Ishikawa (cell line): ENCODE measurements around the gene RBM4.

ENCODE experiments used
- CEBPB ChIP-seq: IDR thresholded peaks from 2 replicates; pipeline ENCODE4 v1.6.1; 2012
- CREB1 ChIP-seq: IDR thresholded peaks from 2 replicates; pipeline ENCODE4 v1.6.1; 2012; ENCODE audit warnings: low read depth
- EGR1 ChIP-seq: IDR thresholded peaks from 2 replicates; pipeline ENCODE4 v1.6.1; 2012
- EP300 ChIP-seq: IDR thresholded peaks from 2 replicates; pipeline ENCODE4 v1.6.1; 2012; ENCODE audit warnings: borderline replicate concordance
- FOXM1 ChIP-seq: IDR thresholded peaks from 2 replicates; pipeline ENCODE4 v1.6.1; 2012; ENCODE audit warnings: low read depth, borderline replicate concordance
- MAX ChIP-seq: IDR thresholded peaks from 2 replicates; pipeline ENCODE4 v1.6.1; 2012
- NFIC ChIP-seq: IDR thresholded peaks from 2 replicates; pipeline ENCODE4 v1.6.1; 2012
- RAD21 ChIP-seq: IDR thresholded peaks from 2 replicates; pipeline ENCODE4 v1.6.1; 2012; ENCODE audit warnings: low read depth
- REST ChIP-seq: IDR thresholded peaks from 2 replicates; pipeline ENCODE4 v1.6.1; 2012; ENCODE audit warnings: low read depth, mild to moderate bottlenecking
- TAF1 ChIP-seq: IDR thresholded peaks from 2 replicates; pipeline ENCODE4 v1.6.1; 2012; ENCODE audit warnings: low read depth, mild to moderate bottlenecking
- TCF12 ChIP-seq: IDR thresholded peaks from 2 replicates; pipeline ENCODE4 v1.6.1; 2012; ENCODE audit warnings: low read depth
- TEAD4 ChIP-seq: IDR thresholded peaks from 2 replicates; pipeline ENCODE4 v1.6.1; 2012
- USF1 ChIP-seq: IDR thresholded peaks from 2 replicates; pipeline ENCODE4 v1.6.1; 2012
- YY1 ChIP-seq: IDR thresholded peaks from 2 replicates; pipeline ENCODE4 v1.6.1; 2012; ENCODE audit warnings: low read depth
- ZBTB7A ChIP-seq: IDR thresholded peaks from 2 replicates; pipeline ENCODE4 v1.6.1; 2012; ENCODE audit warnings: low read depth

Gene RBM4

GRCh38 chr11:66638177-66639065 lies at the start of gene RBM4:
Gene RBM4, plus strand, starts transcription at chr11:66638703. Its CDS starts 1,009 bp downstream, at chr11:66639712.
- TF ChIP-seq USF1 (no peak), TAF1 (peak; percentile 79), RAD21 (no peak), REST (no peak), NFIC (no peak), MAX (peak; percentile 96), EP300 (no peak), YY1 (peak; percentile 91)

- TF ChIP-seq USF1 (no peak), EGR1 (no peak), EP300 (no peak), TAF1 (no peak), TCF12 (no peak), MAX (no peak), RAD21 (no peak), TEAD4 (no peak), YY1 (no peak)
Measured at GRCh38 chr11:66589996-66590675, 48.4 kb upstream of the RBM4 start.

- no peak for TF ChIP-seq TAF1
- no peak for TF ChIP-seq CREB1
- no peak for TF ChIP-seq REST
- no peak for TF ChIP-seq EGR1
- TF ChIP-seq RAD21 = no peak
- TF ChIP-seq NFIC = no peak
- TF ChIP-seq EP300 = no peak
- TF ChIP-seq FOXM1 = no peak
- TF ChIP-seq CEBPB = no peak
- no peak for TF ChIP-seq TEAD4
- TF ChIP-seq USF1 = no peak
Measured at GRCh38 chr11:66591175-66591574, 47.3 kb upstream of the RBM4 start.

- TF ChIP-seq RAD21 = peak; percentile 25; the same call in 1 of the 2 replicates
- TF ChIP-seq TCF12 = peak; percentile 47; the same call in 1 of the 2 replicates
- TF ChIP-seq TAF1 = peak; percentile 91
- peak; percentile 81 for TF ChIP-seq MAX
- TF ChIP-seq ZBTB7A = no peak
- TF ChIP-seq EP300 = peak; percentile 16; the same call in 1 of the 2 replicates
Measured at GRCh38 chr11:66592457-66593302, 45.8 kb upstream of the RBM4 start, which contains the start of the genes CCDC87 and CCS. Gene CCDC87, minus strand, starts transcription at chr11:66593063. Its CDS starts 48 bp downstream, at chr11:66593015. Gene CCS, plus strand, starts transcription at chr11:66593185. Its CDS starts 77 bp downstream, at chr11:66593262.
